SK-MEL-5 (cell line): ENCODE measurements around the gene SEMA5B. TPM values are rescaled to one million over a fixed set of nuclear protein-coding genes. Genes with fewer than 3 reads are reported as not detected.

ENCODE experiments used
- DNase-seq: peaks from one replicate; pipeline ENCODE4 v3.0.0-alpha.2; 2016; ENCODE audit warnings: low read depth, low spot score
- in situ Hi-C: cut with HindIII; loops from 2 replicates; pipeline ENCODE4 v1.10.0; 2016; ENCODE audit warnings: low sequenced_read_pairs, high pct_unique_total_duplicates, low pct_unique_long_range_greater_than_20kb
- total RNA-seq: library from RNA; depleted of rRNA; stranded (reverse); fragments of >200 nt; shearing (Covaris generic); gene quantifications from 2 replicates; pipeline ENCODE4 v1.2.3, GENCODE V29; 2014

SEMA5B gene
- total RNA-seq, 1 experiment from 2014 or later: not detected

GRCh38 chr3:123061856-123062255 is 34.3 kb upstream of the SEMA5B start:
- no peak for DNase-seq
- in situ Hi-C loops: no loop called here

GRCh38 chr3:123060054-123060453 is 32.5 kb upstream of the SEMA5B start:
- DNase-seq: no peak
- in situ Hi-C loops: no loop called here

DNA sequence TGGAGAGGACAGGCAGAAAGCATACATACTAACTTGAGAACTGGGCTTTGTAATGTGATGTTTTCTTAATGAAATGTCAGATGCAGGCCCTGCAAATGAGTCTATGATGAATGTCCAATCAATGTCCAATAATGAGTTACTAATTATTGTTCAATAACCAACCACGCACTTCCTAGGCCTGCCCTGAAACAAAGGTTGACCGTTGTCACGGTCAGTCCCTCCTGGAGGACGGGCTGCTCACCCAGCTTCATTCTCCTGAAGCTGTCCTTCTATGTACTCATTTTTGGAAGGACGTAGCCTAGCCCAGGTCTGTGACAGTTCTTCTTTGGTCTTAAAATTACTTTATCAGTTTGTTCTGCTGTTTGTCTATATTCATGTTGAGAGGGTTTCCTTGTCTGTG is 30.9 kb upstream of the SEMA5B start:
- in situ Hi-C loops: no loop called here

GRCh38 chr3:123055352-123055751 is 27.8 kb upstream of the SEMA5B start:
- no peak for DNase-seq
- in situ Hi-C loops: no loop called here

More for the DNA sequence above, 30.9 kb upstream of the SEMA5B start:
- no peak for DNase-seq

- in situ Hi-C loops: no loop called here
- no peak for DNase-seq
These were observed 27.4 kb upstream of the SEMA5B start for GRCh38 chr3:123054931-123055330.

DNA sequence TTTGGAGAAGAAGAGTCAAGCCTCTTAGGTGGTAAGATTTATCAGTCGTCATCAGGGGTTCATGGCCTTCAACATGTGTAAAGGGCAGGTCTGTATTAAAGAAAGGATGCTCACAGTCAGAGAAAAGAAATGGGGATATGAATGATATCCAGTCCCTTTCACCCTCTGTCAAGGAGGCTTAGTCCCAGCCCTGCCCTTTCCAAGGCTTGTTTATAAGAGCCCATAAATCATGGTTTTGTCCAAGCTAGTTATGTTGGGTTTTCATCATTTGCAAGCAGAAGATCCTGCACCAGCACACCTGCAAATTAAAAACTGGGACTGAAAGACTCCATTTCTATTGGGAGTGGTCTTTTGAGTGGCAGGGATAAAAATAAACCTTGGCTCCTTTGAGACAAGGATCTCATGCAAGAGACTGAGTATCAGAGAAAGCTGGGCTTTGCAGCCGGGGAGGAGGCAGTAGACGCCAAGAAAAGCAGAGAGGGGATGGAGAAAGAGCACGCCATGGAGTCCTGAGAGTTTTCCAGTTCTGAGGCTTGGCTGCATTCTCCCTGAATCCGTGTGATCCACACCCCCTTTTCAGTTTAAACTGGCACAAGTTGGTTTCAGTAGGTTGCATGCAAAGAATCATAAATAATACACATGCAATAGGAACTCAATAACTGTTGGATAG is 26.7 kb upstream of the SEMA5B start:
- DNase-seq: no peak
- in situ Hi-C loops: no loop called here

DNA sequence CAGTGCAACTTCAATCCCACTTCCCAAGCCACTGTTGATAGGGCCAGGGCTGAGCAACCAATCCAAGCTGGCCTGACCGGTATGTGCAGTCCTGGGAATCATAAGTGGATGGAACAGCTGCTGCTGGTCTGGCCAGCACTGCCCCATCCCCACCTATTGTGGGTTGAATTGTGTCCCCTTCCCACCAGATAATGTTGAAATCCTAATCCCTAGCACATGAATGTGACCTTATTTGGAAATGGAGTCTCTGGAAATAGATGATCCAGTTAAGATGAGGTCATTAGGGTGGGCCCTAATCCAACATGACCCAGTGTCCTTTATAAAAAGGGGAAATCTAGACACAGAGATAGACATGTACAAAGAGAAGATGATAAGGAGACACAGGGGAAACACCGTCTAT is 25.5 kb upstream of the SEMA5B start:
- no peak for DNase-seq
- in situ Hi-C loops: no loop called here

GRCh38 chr3:123050666-123051065 is 23.1 kb upstream of the SEMA5B start:
- in situ Hi-C loops: no loop called here
- DNase-seq: no peak

DNA sequence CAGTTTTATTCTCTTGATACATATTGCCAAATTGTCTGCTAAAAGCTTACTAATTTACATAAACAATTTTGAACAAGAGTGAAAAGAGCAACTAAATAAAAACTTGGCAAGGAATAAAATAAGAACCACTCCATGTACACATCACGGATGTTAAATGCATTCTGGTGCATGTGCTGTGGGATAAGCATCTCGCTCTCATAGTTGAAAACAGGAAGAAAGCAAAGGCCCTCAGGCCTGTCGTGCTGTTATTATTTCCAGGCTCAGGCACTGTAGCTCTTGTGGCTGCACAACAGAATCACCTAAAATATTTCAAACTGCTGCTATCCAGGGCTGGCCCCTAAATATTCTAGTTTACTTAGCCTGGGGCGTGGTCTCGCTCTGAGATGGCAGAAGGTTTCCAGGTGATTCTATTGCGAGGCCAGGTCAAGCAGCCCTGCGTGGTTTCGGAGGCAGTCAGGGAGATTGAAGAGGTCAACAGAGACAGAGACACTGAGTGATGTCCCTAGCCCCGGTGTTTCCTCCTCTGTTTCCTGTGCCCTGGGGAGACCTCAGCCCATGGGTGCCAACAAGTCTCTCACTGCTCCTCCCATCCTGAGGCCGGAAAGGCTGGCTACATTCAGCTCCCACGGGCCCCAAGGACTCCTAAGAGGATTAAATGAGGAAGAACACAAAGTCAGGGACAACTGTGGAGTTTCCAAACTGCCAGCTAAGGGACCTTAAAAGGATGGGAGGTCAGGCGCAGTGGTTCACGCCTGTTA is 21.1 kb upstream of the SEMA5B start:
- DNase-seq: no peak
- in situ Hi-C loops: no loop called here

GRCh38 chr3:123047062-123047319 is 19.4 kb upstream of the SEMA5B start:
- DNase-seq: no peak
- in situ Hi-C loops: no loop called here

DNA sequence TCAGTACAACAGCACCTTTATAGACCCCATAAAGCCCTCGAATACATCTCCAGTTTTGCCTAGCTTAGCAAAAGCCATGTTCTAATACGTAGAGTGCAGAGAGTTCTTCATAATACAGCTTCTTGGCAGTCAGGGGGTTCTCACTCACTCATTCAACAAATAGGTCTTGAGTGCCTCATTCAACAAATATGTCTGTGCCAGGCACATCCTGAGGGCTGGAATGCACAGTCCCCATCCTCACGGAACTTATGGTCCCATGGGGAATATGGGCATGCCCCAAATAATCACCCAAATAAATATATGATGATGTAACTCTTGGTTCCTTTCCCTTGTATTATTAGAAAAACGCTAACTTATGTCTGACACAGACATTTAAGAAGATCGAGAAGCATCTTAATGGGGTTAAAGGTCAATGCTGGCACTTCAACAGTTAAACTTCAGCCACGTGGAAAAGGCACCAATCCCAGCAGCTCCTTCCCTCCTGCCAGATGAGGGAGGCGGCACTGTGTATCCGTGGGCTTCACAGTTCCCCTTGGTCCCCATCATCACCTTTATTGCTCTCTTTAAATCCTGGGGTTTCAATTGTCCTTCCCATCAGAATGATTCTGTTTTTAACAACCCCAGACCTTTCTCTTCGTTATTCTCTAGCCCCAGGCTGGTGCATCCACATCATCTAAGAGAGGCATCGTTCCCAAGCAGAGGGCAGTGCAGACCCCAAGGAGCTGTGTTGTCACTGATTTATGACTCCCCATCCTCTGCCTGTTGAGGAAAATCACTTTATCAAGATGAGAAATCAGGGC is 18.9 kb upstream of the SEMA5B start:
- in situ Hi-C loops: no loop called here

GRCh38 chr3:123044981-123045763 is 17.6 kb upstream of the SEMA5B start:
- in situ Hi-C loops: no loop called here

More for the DNA sequence above, 18.9 kb upstream of the SEMA5B start:
- DNase-seq: no peak

DNA sequence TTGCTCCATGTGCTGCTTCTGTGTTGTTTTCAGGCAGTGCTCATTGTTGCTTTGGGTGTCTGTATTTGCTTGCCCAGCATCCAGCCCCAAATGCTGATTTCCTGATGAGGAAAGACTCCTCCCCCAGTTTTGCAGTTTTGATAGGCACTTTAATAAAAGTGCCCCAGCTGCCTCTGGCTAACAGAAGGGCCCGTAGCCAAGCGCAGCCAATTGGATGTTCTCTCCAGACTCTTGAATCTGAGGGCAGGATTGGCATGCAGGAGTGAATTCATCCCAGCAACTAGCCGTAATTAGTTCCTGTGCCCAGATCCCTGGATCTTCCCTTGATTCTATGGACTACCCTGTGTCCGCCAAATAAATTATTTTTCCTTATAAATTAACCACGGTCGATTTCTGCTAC is 14.8 kb upstream of the SEMA5B start:
- in situ Hi-C loops: no loop called here
- no peak for DNase-seq

More at GRCh38 chr3:123044981-123045763, 17.6 kb upstream of the SEMA5B start:
- no peak for DNase-seq

DNA sequence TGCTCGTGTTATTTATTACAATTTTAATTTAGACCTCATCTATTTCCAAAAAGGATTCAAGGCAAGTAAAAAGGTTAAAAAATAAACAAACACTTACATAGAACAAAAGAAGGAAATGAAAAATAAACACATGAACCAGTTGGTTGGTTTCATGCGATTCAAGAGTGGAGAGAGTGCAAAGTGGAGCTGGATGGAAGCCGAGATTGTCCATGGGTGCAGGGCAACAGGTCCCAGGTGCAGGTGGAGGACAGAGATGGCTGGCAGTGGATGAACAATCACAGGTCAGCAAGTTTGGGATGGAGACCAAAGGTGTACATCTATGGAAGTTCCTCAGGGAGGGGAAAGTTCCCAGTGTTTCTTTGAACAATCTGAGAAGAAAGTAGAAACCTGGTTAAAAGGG is 11.6 kb upstream of the SEMA5B start:
- no peak for DNase-seq
- in situ Hi-C loops: no loop called here

- no peak for DNase-seq
- in situ Hi-C loops: no loop called here
These were observed 11.2 kb upstream of the SEMA5B start for GRCh38 chr3:123038751-123039150.

DNA sequence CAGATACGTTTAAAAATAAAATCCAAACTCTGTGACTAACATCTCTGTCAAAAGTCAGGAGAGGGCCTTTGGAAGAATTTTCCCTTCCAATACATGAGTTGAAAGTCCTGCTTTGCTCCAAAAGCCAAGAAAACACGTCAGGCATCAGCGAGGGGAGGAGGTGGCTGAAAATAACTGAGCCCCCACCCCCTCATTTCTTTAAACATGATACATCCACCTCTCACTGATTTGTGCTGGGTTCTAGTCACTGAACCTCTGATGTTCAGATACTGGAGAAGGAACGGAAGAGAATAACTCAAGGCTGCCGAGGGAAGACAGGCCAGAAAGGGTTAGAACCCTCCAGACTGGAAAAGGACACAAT is 9.4 kb upstream of the SEMA5B start:
- in situ Hi-C loops: no loop called here
- DNase-seq: no peak

DNA sequence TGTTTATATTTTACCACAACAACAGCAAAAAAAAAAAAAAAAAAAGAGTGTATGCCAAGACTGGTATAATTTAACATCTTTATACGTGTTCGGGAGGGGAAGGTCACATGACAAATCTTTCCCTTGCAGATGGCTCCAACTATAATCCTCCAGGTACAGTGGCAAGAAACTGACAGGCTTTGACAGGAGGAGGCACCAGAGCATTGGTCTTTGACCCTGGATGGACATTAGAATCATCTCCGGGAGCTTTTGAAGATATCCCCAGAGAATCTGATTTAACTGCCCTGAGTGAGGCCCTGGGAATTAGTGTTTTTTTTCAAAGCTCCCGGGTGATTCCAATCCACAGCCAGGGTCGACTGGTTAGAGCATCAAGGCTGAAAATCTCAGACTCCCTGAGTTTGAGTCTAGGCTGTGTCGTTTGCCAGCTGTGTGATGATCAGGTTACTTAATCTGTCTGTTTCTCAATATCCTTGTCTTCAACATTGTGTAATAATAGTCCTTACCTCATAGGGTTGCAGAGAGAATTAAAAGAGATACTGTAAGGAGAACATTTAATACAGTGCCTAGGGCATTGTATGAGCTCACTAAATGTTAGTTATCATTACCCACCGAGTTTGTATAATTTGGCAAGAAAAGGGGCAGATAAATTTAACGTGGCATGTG is 8.9 kb upstream of the SEMA5B start:
- in situ Hi-C loops: no loop called here

GRCh38 chr3:123034996-123035395 is 7.4 kb upstream of the SEMA5B start:
- in situ Hi-C loops: no loop called here
- no peak for DNase-seq

More for the DNA sequence above, 8.9 kb upstream of the SEMA5B start:
- no peak for DNase-seq
